ENCODE data around the gene WDFY2. TPM values are rescaled to one million over a fixed set of nuclear protein-coding genes. Genes with fewer than 3 reads are reported as not detected.

The WDFY2 gene
- total and polyA plus RNA-seq, 2 experiments from 2014 or later: 11.4 to 24.0 TPM

GRCh38 chr13:51772781-51773180 is 188.5 kb downstream of the WDFY2 start:
- H3K79me2 ChIP-seq (replicated peaks; ENCODE audit: insufficient read depth): no peaks in the 10 kb centered on the region
- H3K9me2 ChIP-seq (ENCODE audit: insufficient read depth): no peaks in the 10 kb centered on the region
- H3K27me3 ChIP-seq (ENCODE audit: insufficient read depth): no peaks in the 10 kb centered on the region
- no peaks in the 10 kb centered on the region for H3K36me3 ChIP-seq (ENCODE audit: insufficient read depth)
- H3K4me3 Mint-ChIP-seq: no peak overlapping the region
- no peak overlapping the region for H3K4me2 ChIP-seq
- no peak for ATAC-seq
- peaks cover 21% of the 10 kb centered on the region for H3K27me3 Mint-ChIP-seq (ENCODE audit: insufficient read depth, low read depth, poor library complexity)
- TF ChIP-seq EZH2phosphoT487 (IDR thresholded peaks at IDR 0.05; ENCODE audit: unreplicated experiment) (no peak), POLR2AphosphoS5 (IDR thresholded peaks at IDR 0.05; ENCODE audit: low read depth) (no peak), REST (IDR thresholded peaks at IDR 0.05; ENCODE audit: unreplicated experiment) (no peak), NANOG (IDR thresholded peaks at IDR 0.05; ENCODE audit: borderline replicate concordance) (no peak), CTCF (conservative IDR thresholded peaks at IDR 0.05; ENCODE audit: low read depth in 2 of 2) (no peak), STAT1 (IDR thresholded peaks at IDR 0.05; ENCODE audit: unreplicated experiment) (no peak), ZNF114 (CRISPR knock-in tag; IDR thresholded peaks at IDR 0.05) (no peak), ETS1 (IDR thresholded peaks at IDR 0.05) (no peak)
- H3K27ac ChIP-seq (ENCODE audit: low read depth): no peak overlapping the region
- no peak overlapping the region for H2AFZ ChIP-seq
- DNase-seq (ENCODE audit: low spot score): no peak
- no peaks in the 10 kb centered on the region for H4K20me1 ChIP-seq (replicated peaks; ENCODE audit: insufficient read depth)
- H3K36me3 Mint-ChIP-seq (ENCODE audit: low read depth): peaks cover 3% of the 10 kb centered on the region; the same call in 1 of the 3 replicates
- 0 out of 2 replicates have a peak, but pooled peaks cover 4% of the 10 kb centered on the region for H3F3A ChIP-seq (replicated peaks; ENCODE audit: low read depth)
- no peak overlapping the region for H3K27ac Mint-ChIP-seq
- H3K4me1 Mint-ChIP-seq: peaks cover 24% of the 10 kb centered on the region
- H3K4me1 ChIP-seq (ENCODE audit: insufficient read depth): peaks cover 19% of the 10 kb centered on the region
- H3K4me3 ChIP-seq: no peak overlapping the region
- 0 out of 3 replicates have a peak, but pooled peaks cover 3% of the 10 kb centered on the region for H3K9me3 Mint-ChIP-seq

- H3K9me3 Mint-ChIP-seq: 0 out of 3 replicates have a peak, but pooled peaks cover 3% of the 10 kb centered on the region
- no peak overlapping the region for H3K4me3 ChIP-seq
- H3F3A ChIP-seq (replicated peaks; ENCODE audit: low read depth): 0 out of 2 replicates have a peak, but pooled peaks cover 4% of the 10 kb centered on the region
- H3K79me2 ChIP-seq (replicated peaks; ENCODE audit: insufficient read depth): no peaks in the 10 kb centered on the region
- no peak for DNase-seq (ENCODE audit: low spot score)
- H3K4me3 Mint-ChIP-seq: no peak overlapping the region
- no peak overlapping the region for H3K4me2 ChIP-seq
- peaks cover 17% of the 10 kb centered on the region for H3K4me1 Mint-ChIP-seq
- H3K4me1 ChIP-seq (ENCODE audit: insufficient read depth): peaks cover 12% of the 10 kb centered on the region
- no peak overlapping the region for H2AFZ ChIP-seq
- H4K20me1 ChIP-seq (replicated peaks; ENCODE audit: insufficient read depth): no peaks in the 10 kb centered on the region
- H3K9me2 ChIP-seq (ENCODE audit: insufficient read depth): no peaks in the 10 kb centered on the region
- peak; percentile 4; the same call in 1 of the 3 replicates for ATAC-seq
- no peaks in the 10 kb centered on the region for H3K36me3 ChIP-seq (ENCODE audit: insufficient read depth)
- H3K27me3 ChIP-seq (ENCODE audit: insufficient read depth): no peaks in the 10 kb centered on the region
- H3K27ac ChIP-seq (ENCODE audit: low read depth): no peak overlapping the region
- H3K27ac Mint-ChIP-seq: no peak overlapping the region
- peaks cover 17% of the 10 kb centered on the region for H3K27me3 Mint-ChIP-seq (ENCODE audit: insufficient read depth, low read depth, poor library complexity)
- H3K36me3 Mint-ChIP-seq (ENCODE audit: low read depth): peaks cover 3% of the 10 kb centered on the region; the same call in 1 of the 3 replicates
- no peak for TF ChIP-seq REST (IDR thresholded peaks at IDR 0.05; ENCODE audit: unreplicated experiment)
- TF ChIP-seq CREB1 (CRISPR knock-in tag; IDR thresholded peaks at IDR 0.05; ENCODE audit: low read depth): no peak
- TF ChIP-seq EZH2 (IDR thresholded peaks at IDR 0.05; ENCODE audit: low read depth, unreplicated experiment): no peak
- TF ChIP-seq EZH2phosphoT487 (IDR thresholded peaks at IDR 0.05; ENCODE audit: unreplicated experiment): no peak
- no peak for TF ChIP-seq NANOG (IDR thresholded peaks at IDR 0.05; ENCODE audit: borderline replicate concordance)
- no peak for TF ChIP-seq JUNB (IDR thresholded peaks at IDR 0.05; ENCODE audit: unreplicated experiment)
- TF ChIP-seq ZNF331 (CRISPR knock-in tag; IDR thresholded peaks at IDR 0.05; ENCODE audit: low read depth): no peak
- TF ChIP-seq STAT1 (IDR thresholded peaks at IDR 0.05; ENCODE audit: unreplicated experiment): no peak
- no peak for TF ChIP-seq POLR2AphosphoS5 (IDR thresholded peaks at IDR 0.05; ENCODE audit: low read depth)
These were observed 189.3 kb downstream of the WDFY2 start for GRCh38 chr13:51773515-51773914.
